Measurements from ENCODE around the gene KLHL29.

DNA sequence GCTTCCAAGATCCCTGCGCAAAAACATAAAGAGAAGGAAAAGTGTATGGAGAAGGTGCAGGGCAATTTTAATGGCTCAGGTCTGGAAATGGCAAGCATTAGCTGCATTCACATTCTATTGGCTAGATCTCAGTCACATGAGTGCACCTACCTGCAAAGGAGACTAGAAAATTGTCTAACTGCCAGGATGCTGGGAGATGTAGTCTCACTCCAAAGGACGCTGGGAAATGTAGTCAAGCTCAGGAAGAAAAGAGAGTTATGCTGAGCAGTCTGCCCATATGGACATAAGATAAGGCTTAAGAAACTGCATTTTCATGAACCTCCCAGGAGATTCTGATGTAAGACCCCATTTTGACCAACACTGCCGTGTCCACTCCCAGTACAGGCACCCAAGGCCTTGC, 9.5 kb upstream of the KLHL29 start:
- TF ChIP-seq, protein P1, sequence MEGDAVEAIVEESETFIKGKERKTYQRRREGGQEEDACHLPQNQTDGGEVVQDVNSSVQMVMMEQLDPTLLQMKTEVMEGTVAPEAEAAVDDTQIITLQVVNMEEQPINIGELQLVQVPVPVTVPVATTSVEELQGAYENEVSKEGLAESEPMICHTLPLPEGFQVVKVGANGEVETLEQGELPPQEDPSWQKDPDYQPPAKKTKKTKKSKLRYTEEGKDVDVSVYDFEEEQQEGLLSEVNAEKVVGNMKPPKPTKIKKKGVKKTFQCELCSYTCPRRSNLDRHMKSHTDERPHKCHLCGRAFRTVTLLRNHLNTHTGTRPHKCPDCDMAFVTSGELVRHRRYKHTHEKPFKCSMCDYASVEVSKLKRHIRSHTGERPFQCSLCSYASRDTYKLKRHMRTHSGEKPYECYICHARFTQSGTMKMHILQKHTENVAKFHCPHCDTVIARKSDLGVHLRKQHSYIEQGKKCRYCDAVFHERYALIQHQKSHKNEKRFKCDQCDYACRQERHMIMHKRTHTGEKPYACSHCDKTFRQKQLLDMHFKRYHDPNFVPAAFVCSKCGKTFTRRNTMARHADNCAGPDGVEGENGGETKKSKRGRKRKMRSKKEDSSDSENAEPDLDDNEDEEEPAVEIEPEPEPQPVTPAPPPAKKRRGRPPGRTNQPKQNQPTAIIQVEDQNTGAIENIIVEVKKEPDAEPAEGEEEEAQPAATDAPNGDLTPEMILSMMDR (IDR thresholded peaks at IDR 0.05; ENCODE audit: insufficient read depth, low read depth, low read length) = no peak
- no peak for TF ChIP-seq EZH2 (IDR thresholded peaks at IDR 0.05; ENCODE audit: insufficient read depth, low read length)
